ENCODE data around the gene GALNT15. TPM values are rescaled to one million over a fixed set of nuclear protein-coding genes. Genes with fewer than 3 reads are reported as not detected.

GALNT15 gene
- total RNA-seq, 4 donors from 2014 or later, result 728 to 954 (median 831) TPM

DNA sequence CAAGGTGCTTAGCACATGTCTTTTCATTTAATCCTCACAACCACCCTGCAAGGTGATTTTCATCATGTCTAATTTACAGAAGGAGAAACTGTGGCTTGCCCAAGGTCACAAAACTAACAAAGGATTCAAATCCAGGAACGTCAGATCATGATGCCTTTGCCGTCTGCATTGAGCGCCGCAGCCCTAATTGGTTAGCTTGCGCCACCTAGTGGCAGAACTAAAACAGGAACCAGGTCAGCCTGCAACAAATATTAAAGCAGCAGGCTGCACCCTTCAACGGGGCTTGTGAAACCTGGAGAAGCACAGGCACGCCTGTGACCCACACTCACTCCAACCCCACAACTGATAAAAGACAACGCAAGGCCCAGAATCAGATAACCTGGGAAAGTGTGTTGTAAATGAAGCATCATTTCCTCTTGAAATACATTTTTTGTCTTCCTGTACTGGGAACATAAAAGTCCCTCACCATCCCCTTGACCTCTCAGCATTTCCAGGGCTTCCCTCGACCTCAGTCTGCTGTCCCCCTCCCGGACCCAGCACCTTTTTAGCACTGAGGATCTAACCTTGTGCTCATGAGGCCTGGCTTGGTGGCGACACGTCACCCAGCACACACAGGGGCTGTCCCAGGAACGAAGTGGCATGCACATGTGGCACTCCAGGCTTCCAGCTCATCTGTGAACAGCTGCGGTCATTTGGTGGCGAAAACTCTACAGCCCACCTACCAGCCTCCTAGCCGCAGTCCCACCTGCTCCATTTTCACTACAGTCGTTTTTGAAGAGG, 73.0 kb downstream of the GALNT15 start:
- TF ChIP-seq, protein P1, sequence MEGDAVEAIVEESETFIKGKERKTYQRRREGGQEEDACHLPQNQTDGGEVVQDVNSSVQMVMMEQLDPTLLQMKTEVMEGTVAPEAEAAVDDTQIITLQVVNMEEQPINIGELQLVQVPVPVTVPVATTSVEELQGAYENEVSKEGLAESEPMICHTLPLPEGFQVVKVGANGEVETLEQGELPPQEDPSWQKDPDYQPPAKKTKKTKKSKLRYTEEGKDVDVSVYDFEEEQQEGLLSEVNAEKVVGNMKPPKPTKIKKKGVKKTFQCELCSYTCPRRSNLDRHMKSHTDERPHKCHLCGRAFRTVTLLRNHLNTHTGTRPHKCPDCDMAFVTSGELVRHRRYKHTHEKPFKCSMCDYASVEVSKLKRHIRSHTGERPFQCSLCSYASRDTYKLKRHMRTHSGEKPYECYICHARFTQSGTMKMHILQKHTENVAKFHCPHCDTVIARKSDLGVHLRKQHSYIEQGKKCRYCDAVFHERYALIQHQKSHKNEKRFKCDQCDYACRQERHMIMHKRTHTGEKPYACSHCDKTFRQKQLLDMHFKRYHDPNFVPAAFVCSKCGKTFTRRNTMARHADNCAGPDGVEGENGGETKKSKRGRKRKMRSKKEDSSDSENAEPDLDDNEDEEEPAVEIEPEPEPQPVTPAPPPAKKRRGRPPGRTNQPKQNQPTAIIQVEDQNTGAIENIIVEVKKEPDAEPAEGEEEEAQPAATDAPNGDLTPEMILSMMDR (IDR thresholded peaks at IDR 0.05; ENCODE audit: low read depth), result no peak

DNA sequence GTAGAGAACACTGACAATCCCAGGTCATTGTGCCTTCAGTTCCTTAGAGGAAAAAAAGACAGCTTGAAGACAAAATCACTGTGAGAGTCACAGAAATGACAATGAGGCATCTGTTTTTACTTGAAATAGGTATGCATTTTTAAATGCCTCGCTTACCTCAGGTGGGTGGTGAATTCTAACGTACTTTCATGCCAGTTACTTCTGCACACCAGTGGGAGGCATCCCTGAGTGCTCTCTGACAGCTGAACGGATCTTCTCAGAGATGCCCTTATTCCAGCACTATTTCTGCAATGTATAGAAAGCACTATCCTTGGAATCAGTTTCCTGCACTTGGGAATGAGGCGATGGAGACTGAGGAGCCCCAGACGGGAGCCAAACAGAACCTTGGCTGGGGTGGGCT, 74.1 kb downstream of the GALNT15 start:
- TF ChIP-seq, protein P1 (IDR thresholded peaks at IDR 0.05; ENCODE audit: low read depth), result no peak

DNA sequence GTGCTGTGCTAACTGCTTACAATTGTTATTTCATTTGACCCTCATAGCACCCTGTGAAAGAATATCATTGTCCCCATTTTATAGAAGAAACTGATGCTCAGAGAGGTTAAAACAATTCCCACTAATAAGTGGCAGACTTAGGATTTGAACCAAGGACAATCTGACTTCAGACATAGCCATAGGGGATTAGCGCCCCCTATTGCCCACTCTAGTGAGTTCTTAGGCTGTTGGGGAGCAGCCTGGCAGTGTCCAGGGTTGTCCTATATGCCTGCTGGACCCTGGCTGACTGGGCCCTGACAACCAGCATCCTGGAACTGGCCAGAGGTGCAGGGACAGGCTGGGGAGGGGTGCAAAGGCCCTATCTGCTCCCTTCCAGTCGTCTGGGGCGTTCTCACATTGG, 74.9 kb downstream of the GALNT15 start:
- TF ChIP-seq, protein P1 (IDR thresholded peaks at IDR 0.05; ENCODE audit: low read depth), result no peak

DNA sequence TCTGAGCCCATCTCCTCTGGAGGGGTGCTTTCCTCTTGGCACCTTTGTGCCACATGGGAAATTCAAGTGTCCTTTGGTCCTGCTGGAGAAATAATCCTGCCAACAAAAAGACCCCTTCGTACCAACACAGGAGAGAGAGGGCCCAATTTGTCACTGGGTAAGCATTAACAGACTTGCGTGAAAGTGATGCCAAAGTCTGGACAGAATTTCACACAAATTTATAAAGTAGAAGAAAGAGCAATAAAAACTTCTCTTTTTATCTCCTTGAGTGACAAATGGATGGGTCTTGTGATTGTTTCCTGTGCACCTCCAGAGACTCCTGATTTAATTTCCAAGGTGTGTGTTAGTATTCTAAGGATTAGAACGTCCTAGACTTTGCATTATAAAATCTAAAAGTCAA, 75.4 kb downstream of the GALNT15 start:
- TF ChIP-seq, protein P1 (IDR thresholded peaks at IDR 0.05; ENCODE audit: low read depth), result no peak

DNA sequence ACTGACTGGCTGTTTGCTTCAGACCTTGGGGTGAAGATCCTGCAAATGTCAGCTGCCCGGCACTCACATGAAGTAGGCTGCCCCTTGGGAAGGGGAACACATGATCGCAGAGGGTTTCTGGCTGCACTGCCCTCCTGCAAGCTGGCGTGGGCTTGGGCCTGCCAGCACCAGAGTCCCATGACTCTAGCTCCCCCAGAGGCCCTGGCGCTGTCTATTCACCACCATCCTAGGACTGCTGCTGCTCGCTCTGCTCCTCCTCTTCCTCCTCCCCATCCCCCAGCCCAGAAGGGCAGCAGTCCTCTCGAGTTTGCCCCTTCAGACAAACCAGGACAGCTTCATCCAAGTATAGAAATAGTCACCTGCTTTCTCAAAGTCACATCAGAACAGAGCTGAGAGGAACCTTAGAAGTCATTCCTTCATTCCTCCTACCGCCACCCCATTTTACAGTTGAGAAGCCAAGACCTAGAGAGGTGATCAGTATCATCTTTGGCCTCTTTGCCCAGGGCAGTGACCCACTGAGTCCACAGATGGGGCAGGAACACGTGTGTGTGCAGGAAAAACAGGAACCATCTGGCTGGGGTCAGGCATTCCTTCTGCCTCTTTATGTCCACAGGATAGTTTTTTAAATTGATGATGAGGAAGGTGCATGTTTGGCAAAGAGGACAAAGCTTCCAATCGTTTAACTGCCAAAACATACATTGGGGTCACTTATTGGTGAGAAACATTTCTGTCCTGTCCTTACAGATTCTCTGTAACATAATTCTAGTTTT, 77.0 kb downstream of the GALNT15 start:
- TF ChIP-seq, protein P1 (IDR thresholded peaks at IDR 0.05; ENCODE audit: low read depth), result no peak

DNA sequence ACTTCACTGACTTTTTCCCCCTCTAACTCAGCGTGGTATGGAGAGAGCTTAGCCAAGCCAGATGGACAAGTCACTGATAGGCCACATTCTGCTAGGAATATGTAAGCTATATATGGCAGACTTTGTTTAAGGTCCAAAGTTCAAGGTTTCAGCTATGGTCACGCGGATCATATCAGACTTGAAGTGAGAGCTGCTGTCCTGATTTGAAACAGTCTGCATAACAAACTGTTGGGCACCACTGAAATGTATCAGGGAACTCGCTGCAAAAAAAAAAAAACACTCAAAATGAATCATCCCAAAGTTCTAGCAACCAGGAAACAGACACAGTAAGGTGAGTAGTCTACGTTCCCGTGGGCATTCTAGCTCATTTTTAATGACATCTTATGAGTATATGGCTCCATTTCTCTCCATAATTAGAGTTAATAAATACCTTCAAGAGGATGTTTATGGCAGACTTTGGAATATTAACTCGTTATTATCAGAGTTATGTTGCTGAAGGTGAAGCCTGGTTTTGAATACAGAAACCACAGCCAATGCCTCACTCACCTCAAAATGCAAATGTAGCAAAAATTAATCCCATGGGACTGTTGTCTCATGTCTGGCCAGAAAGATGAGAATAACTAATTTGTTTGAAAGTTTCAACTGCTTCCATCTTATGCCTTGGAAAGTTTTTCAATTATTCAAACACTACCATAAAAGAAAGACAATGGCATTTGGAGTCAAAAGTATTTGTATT, 77.9 kb downstream of the GALNT15 start:
- TF ChIP-seq, protein P1 (IDR thresholded peaks at IDR 0.05; ENCODE audit: low read depth), result no peak

DNA sequence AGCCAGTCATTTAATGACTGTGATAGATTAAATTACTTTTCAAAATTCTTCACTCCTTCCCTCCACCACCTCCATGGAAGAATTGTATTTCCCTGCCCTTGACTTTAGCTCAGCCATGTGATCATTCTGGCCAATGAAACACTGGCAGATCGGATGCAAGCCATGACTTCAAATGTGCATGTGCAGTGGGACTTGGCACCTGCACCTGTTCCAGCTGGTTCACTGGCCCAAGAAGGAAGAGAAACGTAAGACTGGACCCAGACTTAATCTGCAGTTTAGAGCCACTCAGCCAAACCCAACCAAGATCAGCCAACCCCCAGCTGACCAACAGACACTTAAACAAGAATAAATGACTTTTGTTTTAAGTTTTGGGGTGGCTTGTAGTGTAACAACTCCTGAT, 78.5 kb downstream of the GALNT15 start:
- TF ChIP-seq, protein P1 (IDR thresholded peaks at IDR 0.05; ENCODE audit: low read depth), result no peak

Measured in subcutaneous adipose tissue (tissue), 4 donors.